ENCODE data around the gene TNS3. TPM values are rescaled to one million over a fixed set of nuclear protein-coding genes. Genes with fewer than 3 reads are reported as not detected.

The TNS3 gene
- total RNA-seq, 1 donor from 2014 or later: 41.2 TPM

GRCh38 chr7:47413526-47414341 is 168.2 kb downstream of the TNS3 start:
- TF ChIP-seq CTCF (IDR thresholded peaks at IDR 0.05; ENCODE audit: insufficient read depth, low read length, poor library complexity, severe bottlenecking): no peak
- Histone ChIP-seq H3K4me3 (ENCODE audit: low read depth, low read length) (no peak overlapping the region), H3K36me3 (ENCODE audit: control insufficient read depth, insufficient read depth, low read length) (no peaks in the 10 kb centered on the region), H3K27me3 (ENCODE audit: control insufficient read depth, insufficient read depth, low read length) (no peaks in the 10 kb centered on the region)
- DNase-seq (ENCODE audit: low read depth): no peak

DNA sequence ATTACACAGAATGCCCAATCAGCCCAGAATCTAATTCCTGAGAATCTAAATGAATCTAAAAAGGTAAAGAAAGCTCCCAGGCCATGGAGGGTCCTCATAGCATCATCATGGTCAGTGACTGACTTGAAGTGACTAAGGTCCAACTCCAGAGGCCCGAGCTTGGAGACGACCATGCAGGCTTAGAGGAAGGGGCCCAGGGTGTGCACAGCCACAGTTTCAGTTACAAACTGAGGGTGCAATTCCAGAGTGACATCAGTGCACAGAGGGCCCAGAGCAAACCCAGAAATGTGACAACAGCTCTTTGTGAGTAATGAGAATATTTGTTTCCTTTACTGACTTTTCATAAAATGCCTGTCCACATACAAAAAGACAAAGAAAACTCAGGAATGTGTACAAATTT is 170.0 kb downstream of the TNS3 start:
- no peaks in the 10 kb centered on the region for H3K27me3 ChIP-seq (ENCODE audit: control insufficient read depth, insufficient read depth, low read length)
- DNase-seq (ENCODE audit: low read depth): no peak
- H3K4me3 ChIP-seq (ENCODE audit: low read depth, low read length): no peak overlapping the region
- H3K36me3 ChIP-seq (ENCODE audit: control insufficient read depth, insufficient read depth, low read length): no peaks in the 10 kb centered on the region
- TF ChIP-seq CTCF (IDR thresholded peaks at IDR 0.05; ENCODE audit: insufficient read depth, low read length, poor library complexity, severe bottlenecking): no peak

DNA sequence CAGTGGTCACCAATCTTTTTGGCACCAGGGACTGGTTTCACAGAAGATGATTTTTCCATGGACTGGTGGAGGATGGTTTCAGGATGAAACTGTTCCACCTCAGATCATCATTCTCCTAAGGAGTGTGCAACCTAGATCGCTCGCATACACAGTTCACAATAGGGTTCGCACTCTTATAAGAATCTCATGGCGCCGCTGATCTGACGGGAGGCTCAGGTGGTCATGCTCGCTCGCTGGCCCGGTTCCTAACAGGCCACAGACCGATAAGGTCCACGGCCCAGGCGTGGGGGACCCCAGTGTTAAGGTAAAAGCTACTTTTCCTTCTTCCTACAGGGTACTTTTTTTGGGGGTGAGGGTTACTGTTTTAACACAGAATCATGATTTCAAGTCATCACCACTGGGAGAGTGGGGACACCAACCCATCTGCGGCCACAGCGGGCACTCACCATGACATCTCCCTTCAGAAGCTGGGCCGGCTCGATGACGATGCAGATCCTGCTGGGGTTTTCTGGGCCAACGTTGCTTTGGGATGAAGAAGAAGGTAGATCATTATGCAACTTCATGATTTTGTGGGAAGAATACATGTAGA is 170.5 kb downstream of the TNS3 start:
- no peaks in the 10 kb centered on the region for H3K27me3 ChIP-seq (ENCODE audit: control insufficient read depth, insufficient read depth, low read length)
- no peak for TF ChIP-seq CTCF (IDR thresholded peaks at IDR 0.05; ENCODE audit: insufficient read depth, low read length, poor library complexity, severe bottlenecking)
- DNase-seq (ENCODE audit: low read depth): no peak
- no peaks in the 10 kb centered on the region for H3K36me3 ChIP-seq (ENCODE audit: control insufficient read depth, insufficient read depth, low read length)
- H3K4me3 ChIP-seq (ENCODE audit: low read depth, low read length): no peak overlapping the region

- no peak for TF ChIP-seq CTCF (IDR thresholded peaks at IDR 0.05; ENCODE audit: insufficient read depth, low read length, poor library complexity, severe bottlenecking)
- no peak for DNase-seq (ENCODE audit: low read depth)
- no peak overlapping the region for H3K4me3 ChIP-seq (ENCODE audit: low read depth, low read length)
- H3K36me3 ChIP-seq (ENCODE audit: control insufficient read depth, insufficient read depth, low read length): no peaks in the 10 kb centered on the region
- H3K27me3 ChIP-seq (ENCODE audit: control insufficient read depth, insufficient read depth, low read length): no peaks in the 10 kb centered on the region
These were observed 173.2 kb downstream of the TNS3 start for GRCh38 chr7:47408675-47409074.

DNA sequence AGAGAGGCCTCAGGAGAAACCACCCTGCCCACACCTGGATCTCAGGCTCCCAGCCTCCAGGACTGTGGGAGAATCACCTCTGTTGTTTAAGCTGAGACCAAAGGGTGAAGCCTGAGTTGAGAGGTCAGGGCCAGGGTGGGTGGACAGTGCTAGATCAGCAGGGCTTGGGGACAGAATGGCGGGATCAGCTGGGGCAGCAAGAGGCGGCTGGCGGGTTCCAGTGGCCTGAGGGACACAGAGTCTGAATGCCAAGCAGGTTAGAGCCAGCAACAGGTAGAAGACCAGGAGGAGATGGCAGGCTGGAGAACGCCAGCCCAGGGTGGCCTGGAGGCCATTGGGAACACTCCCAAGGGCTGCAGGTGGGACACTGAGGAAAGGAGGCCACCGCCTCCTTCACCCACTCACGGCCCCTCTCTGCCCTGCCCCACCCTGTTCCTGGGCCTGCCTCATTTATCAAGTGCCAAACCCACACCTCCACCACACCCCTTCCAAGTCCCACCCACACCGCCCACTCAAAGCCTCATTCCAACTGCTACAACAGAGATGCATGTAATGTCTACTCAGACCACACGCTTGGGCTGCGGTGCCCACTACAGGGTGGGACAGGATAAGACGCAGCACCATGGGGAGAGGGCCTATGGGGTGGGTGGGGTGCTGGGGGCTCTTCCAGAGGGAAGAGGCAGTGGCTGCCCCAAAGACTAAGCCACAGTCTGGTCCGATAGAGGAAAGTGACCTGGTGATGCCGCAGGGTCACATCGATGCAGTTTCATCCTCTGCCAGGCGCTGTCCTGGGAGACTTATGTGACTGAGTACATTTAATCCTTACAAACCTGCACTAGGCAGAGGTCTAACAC is 173.9 kb downstream of the TNS3 start:
- no peak for DNase-seq (ENCODE audit: low read depth)
- TF ChIP-seq CTCF (IDR thresholded peaks at IDR 0.05; ENCODE audit: insufficient read depth, low read length, poor library complexity, severe bottlenecking): no peak
- Histone ChIP-seq H3K27me3 (ENCODE audit: control insufficient read depth, insufficient read depth, low read length) (no peaks in the 10 kb centered on the region), H3K36me3 (ENCODE audit: control insufficient read depth, insufficient read depth, low read length) (no peaks in the 10 kb centered on the region), H3K4me3 (ENCODE audit: low read depth, low read length) (no peak overlapping the region)
